GM18909 (cell line): Measurements from ENCODE around the gene CNTNAP2.

Source experiments
- ATAC-seq: cut with Tn5 transposase; IDR thresholded peaks from one replicate; pipeline ENCODE4 v1.9.1; 2021; ENCODE audit warnings: mild to moderate bottlenecking; ENCODE audit not compliant: unreplicated experiment, poor library complexity

Gene CNTNAP2

DNA sequence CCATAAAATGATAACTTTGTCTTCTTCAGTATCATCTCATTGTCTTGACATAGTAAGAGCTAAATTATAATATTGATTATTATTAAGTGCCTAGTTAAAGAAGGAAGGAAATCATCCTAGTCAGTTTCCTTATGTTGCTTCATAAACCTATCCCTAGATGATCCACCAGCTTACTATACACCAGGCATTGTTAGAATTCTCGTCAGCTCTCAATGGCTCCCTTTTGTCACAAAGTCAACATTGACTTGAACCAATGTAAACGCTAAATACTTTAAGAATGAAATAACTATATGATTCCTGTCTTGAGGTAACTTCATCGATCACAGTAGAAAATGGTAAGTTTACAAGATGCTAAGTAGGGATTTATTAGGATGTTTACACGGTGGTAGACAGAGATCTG, 1162.9 kb downstream of the CNTNAP2 start:
- ATAC-seq = no peak

DNA sequence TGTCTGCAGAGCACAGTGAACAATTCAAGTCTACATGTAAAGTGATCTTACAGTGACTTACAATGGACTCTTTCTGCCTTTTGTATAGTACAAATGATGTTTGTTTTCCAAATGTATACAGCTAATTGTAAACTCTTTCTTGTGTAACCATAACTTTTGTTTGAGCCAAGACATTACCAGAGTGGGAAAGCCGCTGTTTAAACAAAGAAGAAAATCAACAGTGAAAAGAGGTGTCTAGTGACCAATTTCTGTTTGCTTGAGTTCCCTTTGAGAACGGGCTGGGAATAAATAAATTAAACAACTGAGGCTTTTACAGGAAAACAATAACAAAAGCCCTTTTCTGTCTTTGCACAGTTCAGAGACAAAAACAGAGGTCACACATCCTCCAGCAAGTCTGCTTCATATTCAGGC, 1163.4 kb downstream of the CNTNAP2 start:
- no peak for ATAC-seq

DNA sequence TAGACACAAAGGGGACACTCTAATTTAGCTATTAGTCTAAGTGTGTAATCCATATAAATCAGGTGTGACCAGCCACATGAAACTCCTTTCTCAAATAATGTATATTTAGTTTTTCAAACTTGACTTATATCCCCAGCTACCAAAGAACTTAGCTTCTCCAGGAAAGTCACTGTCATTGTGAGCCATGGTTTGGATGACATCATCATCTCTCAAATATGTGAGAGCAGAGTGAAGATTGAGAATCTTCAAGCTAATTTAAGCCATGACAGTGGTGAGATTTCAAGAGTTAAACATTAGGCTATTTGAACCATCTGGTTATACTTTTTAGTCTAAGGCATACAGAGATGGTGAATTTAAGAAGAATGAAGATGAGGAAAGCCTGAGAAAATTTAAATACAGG, 1165.6 kb downstream of the CNTNAP2 start:
- no peak for ATAC-seq

DNA sequence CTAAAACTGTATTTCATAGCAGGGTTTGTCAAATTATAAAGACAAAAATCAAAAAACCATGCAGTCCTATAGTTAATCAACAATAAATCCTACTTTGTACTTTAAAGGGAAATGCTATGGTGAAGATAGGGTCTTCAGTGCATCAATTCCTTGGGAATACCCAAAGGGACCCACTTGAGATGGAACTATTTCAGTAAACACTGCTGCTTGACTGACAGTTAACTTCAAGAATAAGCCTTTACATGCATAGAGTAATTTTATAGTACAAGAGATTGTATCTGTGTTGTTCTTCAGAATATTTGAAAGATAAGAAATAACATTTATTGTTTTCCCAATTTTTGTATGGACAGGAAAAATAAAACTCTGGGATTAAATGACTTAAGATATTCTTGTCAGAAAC, 1179.6 kb downstream of the CNTNAP2 start:
- ATAC-seq = no peak

DNA sequence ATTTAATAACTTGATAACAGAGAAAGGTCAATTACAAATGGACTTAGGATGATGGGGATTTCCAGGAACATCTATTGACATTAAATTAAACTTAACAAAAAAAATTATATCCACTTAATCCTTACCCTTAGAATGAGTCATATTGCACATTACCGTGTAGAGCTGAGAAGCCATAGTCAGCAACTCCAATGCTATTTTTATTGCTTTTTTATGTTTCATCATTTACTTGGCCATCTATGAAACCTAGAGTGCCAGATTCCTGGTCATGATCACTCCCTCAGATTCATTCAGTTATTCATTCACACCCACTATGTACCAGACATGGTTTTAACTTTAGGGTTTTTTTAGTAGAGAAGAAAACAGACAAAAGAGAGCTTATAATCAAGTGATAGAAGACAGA, 1180.4 kb downstream of the CNTNAP2 start:
- ATAC-seq = no peak

DNA sequence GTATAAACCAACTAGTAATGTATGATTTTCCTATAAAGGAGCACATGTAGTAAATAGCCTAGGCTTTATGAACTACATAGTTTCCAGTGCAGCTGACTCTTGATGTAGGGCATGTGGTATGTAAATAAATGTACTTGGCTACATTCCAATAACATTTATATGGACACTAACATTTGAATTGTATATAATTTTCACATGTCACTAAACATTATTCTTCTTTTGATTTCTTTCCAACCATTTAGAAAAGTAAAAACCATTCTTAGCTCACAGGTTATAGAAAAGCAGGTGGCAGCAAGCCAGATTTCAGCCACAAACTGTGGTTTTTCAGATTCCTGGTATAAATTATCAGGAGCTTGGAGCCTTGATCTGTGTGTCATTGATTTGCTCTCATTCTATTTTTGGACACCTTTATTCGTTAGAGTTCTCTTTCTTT, 1182.0 kb downstream of the CNTNAP2 start:
- ATAC-seq = no peak

DNA sequence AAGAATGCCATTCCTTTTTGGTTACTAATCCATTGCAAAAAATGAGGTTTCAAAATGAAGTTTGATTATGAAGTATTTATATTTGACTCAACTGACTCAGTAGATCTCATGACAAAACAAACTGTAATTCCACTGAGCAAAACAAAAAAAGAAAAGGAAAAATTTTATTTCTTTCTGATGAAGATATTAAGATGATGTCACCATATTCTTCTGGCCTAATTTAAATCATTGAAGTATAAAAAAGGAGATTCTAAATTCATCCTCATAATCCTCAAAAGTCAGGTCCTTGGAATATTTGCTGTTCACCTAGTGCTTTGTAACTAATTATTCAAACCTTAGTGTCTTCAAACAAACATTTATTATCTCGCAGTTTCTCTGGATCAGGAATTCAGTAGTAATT, 1183.7 kb downstream of the CNTNAP2 start:
- ATAC-seq = no peak

DNA sequence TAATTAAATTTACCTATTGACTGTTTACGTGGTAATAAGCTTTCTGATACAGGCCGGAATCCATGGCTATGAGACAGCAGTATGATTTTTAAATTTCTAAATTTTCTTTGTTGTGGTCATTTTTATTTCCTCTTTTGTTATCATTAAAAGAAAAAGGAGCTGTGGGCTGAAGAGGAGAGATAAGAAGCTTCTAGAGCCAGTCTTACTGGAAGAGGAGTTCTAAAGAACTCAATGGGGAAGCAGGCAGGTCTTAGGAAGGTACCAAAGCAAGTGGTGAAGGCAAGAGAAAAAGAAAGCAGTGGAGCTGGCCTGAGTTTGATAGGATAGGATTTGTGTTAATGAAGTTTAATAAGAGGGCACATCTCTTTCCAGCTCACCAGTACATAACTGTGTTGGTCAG, 1187.8 kb downstream of the CNTNAP2 start:
- ATAC-seq = no peak

DNA sequence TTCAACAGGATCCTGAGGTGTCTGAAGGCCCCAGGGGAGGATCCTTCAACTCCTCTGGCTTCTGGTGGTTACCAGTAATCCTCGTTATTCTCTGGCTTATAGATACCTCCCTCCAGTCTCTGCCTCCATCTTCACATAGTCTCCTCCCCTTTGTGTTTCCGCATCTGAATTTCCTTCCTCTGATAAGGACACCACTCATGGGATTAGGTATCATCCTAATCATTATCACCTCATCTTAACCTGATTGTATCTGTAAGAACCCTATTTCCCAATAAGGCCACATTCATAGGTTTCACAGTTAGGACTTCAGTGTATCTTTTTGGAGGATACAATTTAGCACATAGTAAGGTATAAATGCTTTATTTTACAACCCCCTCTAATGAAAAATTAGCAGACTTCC, 1189.2 kb downstream of the CNTNAP2 start:
- no peak for ATAC-seq

DNA sequence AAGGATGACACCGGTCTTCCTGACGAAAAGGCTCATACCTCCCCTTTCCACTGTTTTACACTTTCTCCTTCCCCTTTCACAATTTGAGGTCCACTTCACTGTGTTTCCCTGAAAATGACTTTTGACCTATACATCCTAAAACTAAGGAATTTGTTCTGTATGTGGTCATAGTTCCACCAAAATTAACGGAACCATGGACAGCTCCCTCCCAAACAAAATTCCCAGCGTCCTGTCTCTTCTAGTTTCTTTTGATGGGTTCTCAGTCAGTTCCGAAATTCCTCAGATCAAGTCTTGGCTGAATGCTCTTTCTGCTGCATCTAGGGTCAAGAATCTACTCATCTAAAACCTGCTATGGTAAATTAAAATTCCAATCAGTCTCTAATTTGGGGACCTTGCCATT, 1191.9 kb downstream of the CNTNAP2 start:
- ATAC-seq = no peak

DNA sequence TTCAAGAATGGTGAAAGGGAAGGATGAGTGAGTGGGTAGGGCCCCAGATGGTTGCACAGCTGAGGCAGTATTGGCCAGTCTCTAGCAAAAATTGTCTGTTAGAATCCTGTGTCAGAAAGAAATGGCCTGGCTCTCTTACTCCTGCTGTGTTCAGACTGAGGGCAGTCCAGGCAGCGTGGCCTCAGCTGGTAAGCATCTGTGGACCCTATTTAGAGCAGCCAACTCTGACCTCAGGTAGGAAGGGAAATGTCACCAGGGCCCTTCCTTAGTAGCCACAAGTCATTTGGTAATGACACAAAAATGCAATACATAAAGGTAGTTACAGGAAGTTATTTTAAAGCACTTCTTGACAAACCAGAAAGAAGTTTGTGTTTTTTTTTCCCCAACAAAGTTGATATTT, 1194.7 kb downstream of the CNTNAP2 start:
- no peak for ATAC-seq

DNA sequence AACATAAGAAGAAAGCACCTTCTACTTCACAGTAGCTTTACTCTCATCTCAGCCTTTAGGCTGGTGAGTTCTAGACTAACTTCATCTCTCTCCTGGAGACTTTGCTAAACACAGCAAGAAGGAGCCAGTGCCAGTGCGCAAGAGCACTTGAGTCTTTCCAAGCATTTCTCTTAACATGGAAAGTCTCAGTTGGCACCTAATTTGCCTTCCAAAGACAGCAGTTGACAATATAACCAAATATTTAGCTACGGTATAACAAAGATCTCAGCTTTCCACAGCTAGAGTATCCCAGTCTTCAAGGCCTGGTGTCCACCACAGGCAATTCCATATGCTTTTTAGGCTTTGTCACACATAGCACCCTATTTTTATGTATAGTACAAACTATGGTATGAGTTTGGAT, 1204.9 kb downstream of the CNTNAP2 start:
- no peak for ATAC-seq

DNA sequence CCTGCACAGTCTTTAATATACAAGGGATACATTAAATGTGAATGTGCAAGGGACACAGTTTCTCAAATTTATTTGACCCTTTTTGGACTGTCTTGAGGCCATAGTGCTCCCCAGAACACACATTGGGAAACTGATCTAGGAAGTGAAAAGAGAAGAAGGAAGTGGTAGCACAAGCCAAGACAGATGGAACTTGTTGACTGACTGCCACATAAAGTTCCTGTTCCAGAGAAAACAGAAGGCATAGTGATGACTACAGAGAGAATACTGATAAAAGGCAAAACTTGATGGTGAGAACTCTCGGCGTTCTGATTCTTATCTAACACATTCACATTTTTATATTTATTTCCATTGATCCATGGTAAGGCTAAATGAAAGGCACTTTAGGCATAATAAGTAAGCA, 1216.4 kb downstream of the CNTNAP2 start:
- ATAC-seq = no peak

DNA sequence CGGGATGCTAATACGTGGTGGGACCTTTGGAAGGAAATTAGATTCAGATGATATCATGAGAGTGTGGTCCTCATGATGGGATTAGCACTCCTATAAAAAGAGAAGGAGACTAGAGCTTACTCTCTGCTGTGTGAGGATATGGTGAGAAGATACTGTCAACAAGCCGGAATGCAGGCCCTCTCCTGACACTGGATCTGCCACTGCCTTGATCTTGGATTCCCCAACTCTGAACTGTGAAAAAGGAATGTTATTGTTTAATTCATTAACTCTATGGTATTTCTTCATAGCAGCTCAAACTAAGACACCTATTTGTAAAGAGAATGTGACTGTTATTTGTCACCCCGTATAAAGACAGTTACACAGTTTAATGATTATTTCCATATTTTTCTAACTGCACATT, 1246.5 kb downstream of the CNTNAP2 start:
- no peak for ATAC-seq

DNA sequence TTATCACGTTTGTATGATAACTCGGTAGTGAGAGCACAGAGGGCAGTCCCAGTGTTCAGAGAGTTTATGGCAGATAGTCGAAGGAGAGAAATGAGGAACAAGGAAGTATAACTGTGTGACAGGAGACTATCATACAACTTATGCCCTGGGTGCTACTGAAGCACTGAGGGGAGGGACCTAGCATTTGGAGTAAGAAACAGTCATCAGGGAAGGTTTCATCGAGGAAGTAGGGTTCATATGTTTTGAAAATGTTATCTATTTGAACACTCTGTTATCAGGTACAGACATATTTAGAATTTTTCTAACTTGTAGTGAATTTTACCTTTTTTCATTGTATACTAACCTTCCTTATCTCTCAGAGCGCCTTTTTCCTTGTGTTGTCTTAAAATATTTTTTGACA, 1259.6 kb downstream of the CNTNAP2 start:
- no peak for ATAC-seq

DNA sequence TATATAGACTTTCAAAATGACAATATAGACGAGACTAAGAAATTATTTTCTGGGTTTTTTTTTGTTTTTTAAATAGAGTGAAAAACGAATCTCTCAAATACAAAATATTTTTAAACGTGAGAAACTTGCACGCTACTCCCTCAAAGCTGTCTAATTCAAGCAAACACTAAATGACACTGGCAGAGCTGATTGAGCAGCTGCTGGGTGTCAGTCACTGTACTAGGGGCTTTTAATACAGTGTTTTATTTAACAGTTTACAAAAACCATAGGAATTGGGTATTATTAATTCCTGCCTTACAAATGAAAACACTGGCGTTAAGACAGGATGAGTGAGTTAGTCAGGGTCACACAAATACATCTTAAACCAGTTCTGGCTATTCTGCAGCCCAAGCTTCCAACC, 1264.3 kb downstream of the CNTNAP2 start:
- no peak for ATAC-seq

DNA sequence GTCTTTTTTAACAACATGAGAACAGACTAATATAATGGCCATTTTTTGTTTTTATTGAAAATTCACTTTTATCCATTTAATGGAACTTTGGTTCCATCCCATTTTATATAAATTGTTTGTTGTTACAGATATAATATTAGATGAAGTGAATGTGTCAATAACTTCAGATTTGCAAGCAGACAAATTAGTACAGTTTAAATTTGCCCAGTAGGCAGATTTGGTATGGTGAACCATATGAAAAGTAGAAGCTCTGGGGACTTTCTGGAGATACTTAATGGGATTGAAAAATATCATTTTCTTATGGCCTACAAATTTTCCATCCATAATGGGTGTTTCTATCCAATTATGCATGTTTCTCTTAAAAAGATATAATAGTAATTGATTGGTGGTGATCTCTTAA, 1277.7 kb downstream of the CNTNAP2 start:
- ATAC-seq = no peak

DNA sequence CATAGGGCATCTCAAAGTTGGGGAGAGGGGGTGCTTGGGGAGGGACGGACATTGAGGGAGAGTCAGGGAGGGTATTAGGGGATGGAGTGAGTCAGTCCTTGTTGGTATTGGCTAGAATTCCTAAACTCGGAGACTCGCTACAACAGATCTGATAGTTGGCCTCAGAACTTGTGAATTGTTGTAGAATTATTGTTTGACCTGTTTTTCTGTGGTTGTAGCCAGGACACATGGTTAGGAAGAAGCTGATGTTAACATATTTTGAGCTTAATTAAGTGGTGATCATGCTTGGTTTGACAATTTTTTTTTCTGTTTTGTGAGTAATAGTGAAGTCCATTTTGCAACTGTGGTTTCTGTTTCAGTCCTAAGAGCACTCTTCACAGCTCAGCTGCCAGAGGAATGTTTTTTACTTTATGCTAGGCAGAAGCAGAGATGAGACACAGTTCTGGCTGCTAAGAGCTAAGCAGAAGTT, 1283.7 kb downstream of the CNTNAP2 start:
- ATAC-seq = no peak

DNA sequence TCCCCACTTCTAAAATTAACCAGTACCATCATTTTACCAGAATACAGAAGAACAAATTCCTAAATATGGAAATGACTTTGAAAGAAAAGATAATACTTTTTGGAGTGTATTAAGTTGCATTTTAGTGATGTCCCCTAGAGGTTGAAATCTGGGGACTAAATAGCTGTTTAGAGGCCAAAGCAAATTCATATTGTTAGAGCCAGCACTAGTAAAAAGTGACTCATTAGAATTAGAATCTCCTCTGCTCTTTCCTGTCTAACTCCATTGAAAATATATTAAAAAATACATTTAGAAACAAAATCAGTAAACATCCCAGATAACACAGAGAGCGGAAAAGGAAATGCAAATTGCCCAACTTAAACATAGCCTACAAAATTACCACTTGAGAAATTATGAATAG, 1284.3 kb downstream of the CNTNAP2 start:
- no peak for ATAC-seq

DNA sequence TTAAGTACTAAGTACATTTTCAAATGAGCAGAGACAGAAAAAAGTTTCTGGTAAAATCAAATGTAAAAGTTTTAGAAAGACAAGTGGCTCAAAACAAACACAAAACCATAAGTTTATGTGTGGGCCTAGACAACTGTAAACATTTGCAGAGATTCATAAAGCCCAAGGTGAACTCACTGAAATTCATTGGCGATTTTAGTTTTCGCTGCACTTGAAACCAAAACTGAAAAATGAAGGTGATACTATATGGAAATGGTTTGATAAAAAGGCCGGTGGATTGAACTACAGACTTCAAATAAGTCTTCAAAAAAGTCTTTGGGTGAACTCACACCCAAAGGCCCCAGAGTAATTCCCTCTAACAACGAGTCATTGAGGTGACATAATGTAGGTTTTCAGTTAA, 1289.0 kb downstream of the CNTNAP2 start:
- ATAC-seq = no peak

DNA sequence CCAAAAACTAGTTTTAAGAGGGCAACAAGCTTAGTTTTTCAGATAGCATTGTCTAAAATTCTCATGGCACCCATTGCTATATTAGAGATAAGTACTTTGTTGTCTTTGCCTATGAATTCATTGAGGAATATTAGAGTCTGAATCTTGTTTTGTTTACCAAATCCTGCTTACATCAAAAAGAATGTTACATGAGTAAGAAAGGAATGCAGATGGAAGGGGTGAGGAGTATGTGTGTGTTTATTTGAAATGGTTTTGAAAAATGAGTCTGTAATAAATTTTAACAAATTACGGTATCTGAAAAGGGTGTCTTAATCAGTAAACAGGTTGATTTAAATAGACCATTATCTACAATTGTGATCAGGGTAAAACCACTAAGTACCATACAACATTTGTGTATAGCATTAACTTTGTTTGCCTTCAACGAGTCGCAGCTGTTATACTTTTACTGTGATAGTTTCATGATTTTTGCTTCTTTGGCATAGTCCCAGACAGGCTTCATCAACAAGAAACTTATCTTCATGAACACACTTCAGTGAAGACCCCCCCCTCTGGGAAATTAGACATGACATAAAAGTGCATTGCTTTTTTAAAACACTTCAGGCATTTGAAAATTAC, 1290.0 kb downstream of the CNTNAP2 start:
- no peak for ATAC-seq

DNA sequence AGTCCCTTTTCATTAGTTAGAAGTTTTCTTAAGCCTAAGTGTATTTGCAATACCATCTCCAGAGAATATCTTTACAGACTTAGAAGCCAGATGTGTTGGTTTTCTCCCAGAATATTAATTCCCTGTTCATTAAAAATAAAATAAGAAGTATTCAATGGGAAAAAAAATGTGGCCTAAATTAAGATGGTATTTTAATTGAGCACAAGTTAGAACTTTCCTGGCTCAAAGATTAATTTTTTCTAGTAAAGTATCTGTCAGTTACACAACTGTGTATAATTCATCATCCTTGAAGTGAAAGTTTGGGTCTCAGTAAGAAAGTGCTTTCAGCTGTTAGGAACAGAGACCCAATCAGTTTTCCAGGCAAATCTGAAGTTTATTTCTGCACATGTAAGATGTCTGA, 1294.5 kb downstream of the CNTNAP2 start:
- ATAC-seq = no peak

DNA sequence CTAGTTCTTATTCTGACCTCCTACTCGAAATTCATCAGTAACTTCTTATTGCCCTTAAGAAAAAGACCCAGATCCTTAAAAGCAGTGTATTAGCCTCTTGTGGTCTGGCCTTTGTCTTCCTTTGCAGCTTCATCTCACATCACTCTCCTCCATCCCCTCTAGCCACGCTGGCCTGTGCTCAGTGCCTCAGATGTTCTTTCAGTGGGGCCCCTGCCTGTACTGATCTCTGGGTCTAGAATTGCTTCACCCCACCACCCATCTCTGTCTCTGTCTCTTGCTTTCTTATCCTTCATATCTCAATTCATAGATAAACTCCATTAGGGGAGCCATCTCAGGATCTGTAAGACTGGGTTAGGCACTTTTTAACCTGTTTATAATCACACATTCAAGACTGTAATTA, 1295.5 kb downstream of the CNTNAP2 start:
- ATAC-seq = no peak
